OCI-LY7 (cell line): ENCODE measurements around the gene EFHD2.

ENCODE experiments used
- EZH2phosphoT487 ChIP-seq: fragments of 200-600 bp; sonication (generic); IDR thresholded peaks from 2 replicates; pipeline ENCODE4 v1.6.1; 2018; ENCODE audit warnings: low read depth, borderline replicate concordance, mild to moderate bottlenecking, mixed run types, antibody characterized with exemption, low read length, moderate library complexity, mixed read lengths
- TF ChIP-seq, protein P1 (sequence below): fragments of 200-600 bp; sonication (generic); conservative IDR thresholded peaks from 2 replicates; pipeline ENCODE4 v1.5.1; 2014; ENCODE audit warnings: mild to moderate bottlenecking, antibody characterized with exemption, low read length, moderate library complexity, mixed read lengths

DNA sequence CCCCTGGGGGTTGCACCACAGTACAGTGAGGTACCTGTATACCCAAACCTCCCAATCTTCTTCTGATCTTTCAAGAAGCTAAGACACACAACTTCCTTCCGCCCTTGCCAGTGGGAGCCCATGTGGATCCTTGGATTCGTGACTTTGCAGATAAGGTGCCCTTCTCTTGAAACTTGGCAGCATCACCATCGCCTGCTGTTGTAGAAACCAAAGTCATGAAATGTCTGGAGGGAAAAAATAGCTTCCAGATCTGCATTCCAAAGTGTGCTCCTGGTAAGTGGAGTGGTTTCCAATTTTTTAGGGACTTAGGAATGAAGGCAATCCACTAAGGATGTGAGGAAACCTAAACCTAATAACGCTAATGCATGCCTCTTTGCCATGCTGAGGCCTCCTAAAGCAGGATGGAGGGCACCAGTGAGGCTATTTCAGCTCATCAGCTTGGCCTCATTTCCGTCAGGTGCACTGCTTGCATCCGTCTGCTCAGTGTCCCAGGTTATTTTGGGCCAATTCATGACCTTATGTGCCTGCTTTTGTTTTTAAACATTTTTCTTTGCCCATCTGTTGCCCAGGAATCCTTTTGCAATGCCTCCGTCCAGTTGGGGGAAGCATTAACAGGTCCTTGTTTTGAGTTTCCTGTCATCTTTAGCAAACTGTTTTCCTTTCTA, 8.2 kb upstream of the EFHD2 start:
- TF ChIP-seq, protein P1, sequence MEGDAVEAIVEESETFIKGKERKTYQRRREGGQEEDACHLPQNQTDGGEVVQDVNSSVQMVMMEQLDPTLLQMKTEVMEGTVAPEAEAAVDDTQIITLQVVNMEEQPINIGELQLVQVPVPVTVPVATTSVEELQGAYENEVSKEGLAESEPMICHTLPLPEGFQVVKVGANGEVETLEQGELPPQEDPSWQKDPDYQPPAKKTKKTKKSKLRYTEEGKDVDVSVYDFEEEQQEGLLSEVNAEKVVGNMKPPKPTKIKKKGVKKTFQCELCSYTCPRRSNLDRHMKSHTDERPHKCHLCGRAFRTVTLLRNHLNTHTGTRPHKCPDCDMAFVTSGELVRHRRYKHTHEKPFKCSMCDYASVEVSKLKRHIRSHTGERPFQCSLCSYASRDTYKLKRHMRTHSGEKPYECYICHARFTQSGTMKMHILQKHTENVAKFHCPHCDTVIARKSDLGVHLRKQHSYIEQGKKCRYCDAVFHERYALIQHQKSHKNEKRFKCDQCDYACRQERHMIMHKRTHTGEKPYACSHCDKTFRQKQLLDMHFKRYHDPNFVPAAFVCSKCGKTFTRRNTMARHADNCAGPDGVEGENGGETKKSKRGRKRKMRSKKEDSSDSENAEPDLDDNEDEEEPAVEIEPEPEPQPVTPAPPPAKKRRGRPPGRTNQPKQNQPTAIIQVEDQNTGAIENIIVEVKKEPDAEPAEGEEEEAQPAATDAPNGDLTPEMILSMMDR = no peak
- TF ChIP-seq EZH2phosphoT487 = no peak
